GM19351 (cell line): ENCODE results near the gene SLC25A24.
"Not testable (repeated sequence)": the region's sequence is repeated elsewhere in the genome, so short reads cannot be mapped to it uniquely, and the experiment has no call there.

ENCODE experiments used
- ATAC-seq: cut with Tn5 transposase; IDR thresholded peaks from one replicate; pipeline ENCODE4 v1.9.1; 2021; ENCODE audit warnings: mild to moderate bottlenecking, moderate library complexity; ENCODE audit not compliant: unreplicated experiment

SLC25A24 gene

GRCh38 chr1:108140936-108141335 is 59.2 kb downstream of the SLC25A24 start:
- ATAC-seq: no peak

GRCh38 chr1:108140177-108140576 is 60.0 kb downstream of the SLC25A24 start:
- ATAC-seq: no peak

GRCh38 chr1:108139555-108139954 is 60.6 kb downstream of the SLC25A24 start:
- ATAC-seq: not testable (repeated sequence)

GRCh38 chr1:108133148-108133547 is 67.0 kb downstream of the SLC25A24 start:
- ATAC-seq: not testable (repeated sequence)

- not testable (repeated sequence) for ATAC-seq
These were observed 67.8 kb downstream of the SLC25A24 start for GRCh38 chr1:108132367-108132766.

- ATAC-seq: not testable (repeated sequence)
These were observed 68.9 kb downstream of the SLC25A24 start for GRCh38 chr1:108131281-108131680.

- ATAC-seq: no peak
These were observed 69.3 kb downstream of the SLC25A24 start for GRCh38 chr1:108130794-108131193.

- no peak for ATAC-seq
These were observed 70.1 kb downstream of the SLC25A24 start for GRCh38 chr1:108129999-108130398.

- peak; percentile 92 for ATAC-seq
These were observed 74.6 kb downstream of the SLC25A24 start for GRCh38 chr1:108125312-108126138.

- no peak for ATAC-seq
These were observed 75.4 kb downstream of the SLC25A24 start for GRCh38 chr1:108124622-108125311.

GRCh38 chr1:108124023-108124422 is 76.1 kb downstream of the SLC25A24 start:
- ATAC-seq: no peak

GRCh38 chr1:108121358-108122143 is 78.6 kb downstream of the SLC25A24 start:
- ATAC-seq: no peak

- ATAC-seq: no peak
These were observed 80.0 kb downstream of the SLC25A24 start for GRCh38 chr1:108120163-108120562.

GRCh38 chr1:108119500-108119899 is 80.6 kb downstream of the SLC25A24 start:
- ATAC-seq: no peak

- no peak for ATAC-seq
These were observed 81.9 kb downstream of the SLC25A24 start for GRCh38 chr1:108117945-108118902.

- ATAC-seq: no peak
These were observed 82.9 kb downstream of the SLC25A24 start for GRCh38 chr1:108117237-108117636.

GRCh38 chr1:108114033-108114599 is 86.0 kb downstream of the SLC25A24 start:
- ATAC-seq: no peak

- ATAC-seq: no peak
These were observed 86.6 kb downstream of the SLC25A24 start for GRCh38 chr1:108113496-108113895.

- no peak for ATAC-seq
These were observed 90.7 kb downstream of the SLC25A24 start for GRCh38 chr1:108109295-108109973.
